ENCODE results near the gene RASGRP4. TPM values are rescaled to one million over a fixed set of nuclear protein-coding genes. Genes with fewer than 3 reads are reported as not detected.
"Not testable (repeated sequence)": the region's sequence is repeated elsewhere in the genome, so short reads cannot be mapped to it uniquely, and the experiment has no call there.

Gene RASGRP4
- polyA plus RNA-seq, 3 donors, result 30.2 to 141 (median 50.3) TPM

DNA sequence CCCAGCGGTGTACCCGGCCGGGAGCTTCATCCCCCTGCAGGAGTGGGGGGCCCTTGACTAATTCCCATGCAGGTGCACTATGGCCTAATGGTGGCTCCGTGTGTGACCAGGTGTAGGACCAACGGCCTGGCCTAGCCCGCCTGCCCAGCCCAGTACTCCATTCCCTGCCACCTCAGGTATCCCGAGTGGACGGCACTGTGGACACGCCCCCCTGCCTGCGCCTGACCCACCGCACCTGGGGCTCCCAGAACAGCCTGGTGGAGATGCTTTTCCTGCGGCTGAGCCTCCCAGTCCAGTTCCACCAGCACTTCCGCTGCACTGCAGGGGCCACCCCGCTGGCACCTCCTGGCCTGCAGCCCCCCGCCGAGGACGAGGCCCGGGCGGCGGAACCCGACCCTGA, 47.2 kb upstream of the RASGRP4 start:
- H3K27ac ChIP-seq (ENCODE audit: low read depth in 1 of 2, low read length in 2 of 2), result no peak overlapping the region
- Mint-ChIP-seq H3K4me3 (no peak overlapping the region), H3K36me3 (no peaks in the 10 kb centered on the region), H3K27ac (no peak overlapping the region), H3K9me3 (no peaks in the 10 kb centered on the region), H3K27me3 (ENCODE audit: low read depth in 3 of 3) (peaks cover 0 to 13% (median 4%) of the 10 kb centered on the region in 3 donors), H3K4me1 (no peaks in the 10 kb centered on the region)
- intact Hi-C loops (cut with micrococcal nuclease), result no loop called here
- no peaks in the 10 kb centered on the region for H3K9me3 ChIP-seq (replicated peaks in 1 of 2; ENCODE audit: control insufficient read depth in 1 of 2, insufficient read depth in 1 of 2, low read length in 2 of 2)
- TF ChIP-seq, protein P1, sequence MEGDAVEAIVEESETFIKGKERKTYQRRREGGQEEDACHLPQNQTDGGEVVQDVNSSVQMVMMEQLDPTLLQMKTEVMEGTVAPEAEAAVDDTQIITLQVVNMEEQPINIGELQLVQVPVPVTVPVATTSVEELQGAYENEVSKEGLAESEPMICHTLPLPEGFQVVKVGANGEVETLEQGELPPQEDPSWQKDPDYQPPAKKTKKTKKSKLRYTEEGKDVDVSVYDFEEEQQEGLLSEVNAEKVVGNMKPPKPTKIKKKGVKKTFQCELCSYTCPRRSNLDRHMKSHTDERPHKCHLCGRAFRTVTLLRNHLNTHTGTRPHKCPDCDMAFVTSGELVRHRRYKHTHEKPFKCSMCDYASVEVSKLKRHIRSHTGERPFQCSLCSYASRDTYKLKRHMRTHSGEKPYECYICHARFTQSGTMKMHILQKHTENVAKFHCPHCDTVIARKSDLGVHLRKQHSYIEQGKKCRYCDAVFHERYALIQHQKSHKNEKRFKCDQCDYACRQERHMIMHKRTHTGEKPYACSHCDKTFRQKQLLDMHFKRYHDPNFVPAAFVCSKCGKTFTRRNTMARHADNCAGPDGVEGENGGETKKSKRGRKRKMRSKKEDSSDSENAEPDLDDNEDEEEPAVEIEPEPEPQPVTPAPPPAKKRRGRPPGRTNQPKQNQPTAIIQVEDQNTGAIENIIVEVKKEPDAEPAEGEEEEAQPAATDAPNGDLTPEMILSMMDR (IDR thresholded peaks at IDR 0.05), result no peak
- no peaks in the 10 kb centered on the region for H3K79me2 ChIP-seq (ENCODE audit: insufficient read depth, low read length)
- no peaks in the 10 kb centered on the region for H3K36me3 ChIP-seq (replicated peaks in 1 of 2; ENCODE audit: control insufficient read depth in 1 of 2, insufficient read depth in 2 of 2, low read length in 2 of 2)
- WGBS (ENCODE audit: insufficient coverage), result 96% methylated on average over 21 of the region's 21 CpGs
- H3K27me3 ChIP-seq (ENCODE audit: control insufficient read depth in 2 of 2, insufficient read depth in 2 of 2, low read length in 2 of 2), result no peaks in the 10 kb centered on the region
- H4K20me1 ChIP-seq (ENCODE audit: insufficient read depth, low read length), result no peaks in the 10 kb centered on the region
- H3K4me1 ChIP-seq (ENCODE audit: control insufficient read depth in 1 of 2, insufficient read depth in 2 of 2, low read length in 2 of 2), result no peaks in the 10 kb centered on the region
- H3K4me3 ChIP-seq (replicated peaks in 1 of 3; ENCODE audit: low read depth in 2 of 3, low read length in 3 of 3), result no peak overlapping the region
- no peak overlapping the region for H3K4me2 ChIP-seq (replicated peaks; ENCODE audit: extremely low read depth, low read length, poor library complexity, severe bottlenecking)
- H3K9ac ChIP-seq (ENCODE audit: insufficient read depth, low read length, poor library complexity, severe bottlenecking), result no peak overlapping the region
- H2AFZ ChIP-seq (ENCODE audit: insufficient read depth, low read depth, low read length, poor library complexity, severe bottlenecking), result no peak overlapping the region
- DNase-seq, result no peak

DNA sequence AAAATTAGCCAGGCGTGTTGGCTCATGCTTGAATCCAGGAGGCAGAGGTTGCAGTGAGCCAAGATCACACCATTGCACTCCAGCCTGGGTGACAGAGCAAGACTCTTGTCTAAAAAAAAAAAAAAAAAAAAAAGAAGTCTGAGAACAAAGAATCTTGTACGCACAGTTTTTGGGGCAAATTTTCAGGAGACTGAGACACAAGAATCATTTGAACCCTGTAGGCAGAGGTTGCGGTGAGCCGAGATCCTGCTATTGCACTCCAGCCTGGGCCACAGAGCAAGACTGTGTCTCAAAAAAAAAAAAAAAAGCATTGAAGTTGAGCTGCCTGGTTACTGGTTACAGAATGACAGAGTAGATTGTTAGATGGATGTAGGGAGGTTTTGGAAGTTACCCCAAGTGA, 46.7 kb upstream of the RASGRP4 start:
- H3K4me1 Mint-ChIP-seq; H3K4me2 ChIP-seq (replicated peaks; ENCODE audit: extremely low read depth, low read length, poor library complexity, severe bottlenecking); H3K36me3 ChIP-seq (replicated peaks in 1 of 2; ENCODE audit: control insufficient read depth in 1 of 2, insufficient read depth in 2 of 2, low read length in 2 of 2); H3K27ac ChIP-seq (ENCODE audit: low read depth in 1 of 2, low read length in 2 of 2); H3K9me3 Mint-ChIP-seq; H3K27me3 ChIP-seq (ENCODE audit: control insufficient read depth in 2 of 2, insufficient read depth in 2 of 2, low read length in 2 of 2); H2AFZ ChIP-seq (ENCODE audit: insufficient read depth, low read depth, low read length, poor library complexity, severe bottlenecking); H3K27ac Mint-ChIP-seq; H3K4me1 ChIP-seq (ENCODE audit: control insufficient read depth in 1 of 2, insufficient read depth in 2 of 2, low read length in 2 of 2); H3K4me3 Mint-ChIP-seq; H3K9ac ChIP-seq (ENCODE audit: insufficient read depth, low read length, poor library complexity, severe bottlenecking); DNase-seq; H3K36me3 Mint-ChIP-seq; H4K20me1 ChIP-seq (ENCODE audit: insufficient read depth, low read length); H3K9me3 ChIP-seq (replicated peaks in 1 of 2; ENCODE audit: control insufficient read depth in 1 of 2, insufficient read depth in 1 of 2, low read length in 2 of 2); H3K4me3 ChIP-seq (replicated peaks in 1 of 3; ENCODE audit: low read depth in 2 of 3, low read length in 3 of 3); H3K79me2 ChIP-seq (ENCODE audit: insufficient read depth, low read length); intact Hi-C loops (cut with micrococcal nuclease): not testable (repeated sequence)
- peaks cover 0 to 11% (median 4%) of the 10 kb centered on the region in 3 donors for H3K27me3 Mint-ChIP-seq (ENCODE audit: low read depth in 3 of 3)
- 100% methylated on average over 3 of the region's 4 CpGs for WGBS (ENCODE audit: insufficient coverage)

Data from CD14-positive monocyte (primary cell).